BLaER1 (cell line): ENCODE data around the gene HIP1R.

ENCODE experiments used
- H3K27ac ChIP-seq: shearing (Covaris generic); formaldehyde crosslinking; 2 replicates; pipeline ENCODE4 v1.8.1; 2022
- H3K27me3 ChIP-seq: shearing (Covaris generic); formaldehyde crosslinking; 2 replicates; pipeline ENCODE4 v1.8.1; 2022
- H3K36me3 ChIP-seq: shearing (Covaris generic); formaldehyde crosslinking; 2 replicates; pipeline ENCODE4 v1.8.1; 2022
- H3K4me1 ChIP-seq: shearing (Covaris generic); formaldehyde crosslinking; 2 replicates; pipeline ENCODE4 v1.8.1; 2022
- H3K4me2 ChIP-seq: shearing (Covaris generic); formaldehyde crosslinking; 2 replicates; pipeline ENCODE4 v1.8.1; 2022
- H3K4me3 ChIP-seq: shearing (Covaris generic); formaldehyde crosslinking; 2 replicates; pipeline ENCODE4 v1.8.1; 2022
- H3K9ac ChIP-seq: shearing (Covaris generic); formaldehyde crosslinking; 2 replicates; pipeline ENCODE4 v1.8.1; 2022
- H3K9me3 ChIP-seq: shearing (Covaris generic); formaldehyde crosslinking; 2 replicates; pipeline ENCODE4 v1.8.1; 2022
- H4K20me1 ChIP-seq: shearing (Covaris generic); formaldehyde crosslinking; 2 replicates; pipeline ENCODE4 v1.8.1; 2022
- Cebpa-rat ChIP-seq: shearing (Covaris generic); IDR thresholded peaks from 2 replicates; pipeline ENCODE4 v1.8.1; 2022

HIP1R gene

DNA sequence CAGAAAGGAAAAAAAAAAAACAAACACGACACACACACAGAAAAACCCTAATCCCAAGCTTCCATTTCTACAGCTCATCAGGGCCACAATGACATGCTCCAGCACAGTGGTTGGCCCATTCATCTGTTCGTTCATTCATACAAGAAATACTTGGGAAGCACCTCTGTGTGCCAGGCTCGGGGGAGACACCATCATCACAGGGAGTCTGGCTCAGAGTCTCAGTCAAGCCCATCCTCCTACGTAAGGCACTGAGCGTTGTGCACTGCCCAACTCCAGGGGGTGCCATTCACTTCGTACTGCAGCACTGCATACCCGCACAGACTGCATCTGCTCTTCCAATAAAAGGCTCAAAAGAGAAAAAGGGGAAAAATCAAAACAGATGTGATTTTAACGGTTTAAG is 45.4 kb downstream of the HIP1R start:
- no peak for TF ChIP-seq Cebpa-rat
- peak overlapping the region; percentile 66 for H3K27ac ChIP-seq

GRCh38 chr12:122882908-122883558 is 47.8 kb downstream of the HIP1R start:
- peaks cover 85% of the 10 kb centered on the region for H4K20me1 ChIP-seq
- no peaks in the 10 kb centered on the region for H3K9me3 ChIP-seq
- H3K27ac ChIP-seq, result peak overlapping the region; percentile 70
- no peaks in the 10 kb centered on the region for H3K27me3 ChIP-seq
- peaks cover 99% of the 10 kb centered on the region for H3K4me1 ChIP-seq
- H3K4me3 ChIP-seq, result peak overlapping the region; percentile 38
- peak overlapping the region; percentile 65 for H3K9ac ChIP-seq
- TF ChIP-seq Cebpa-rat, result no peak
- H3K4me2 ChIP-seq, result peak overlapping the region; percentile 96
- H3K36me3 ChIP-seq, result 0 out of 2 replicates have a peak, but pooled peaks cover 22% of the 10 kb centered on the region

More for the DNA sequence above, 45.4 kb downstream of the HIP1R start:
- no peaks in the 10 kb centered on the region for H3K9me3 ChIP-seq
- H3K4me1 ChIP-seq, result peaks cover 99% of the 10 kb centered on the region
- peak overlapping the region; percentile 52; the same call in 1 of the 2 replicates for H3K9ac ChIP-seq
- peaks cover 89% of the 10 kb centered on the region for H4K20me1 ChIP-seq
- peak overlapping the region; percentile 96 for H3K4me2 ChIP-seq
- no peaks in the 10 kb centered on the region for H3K27me3 ChIP-seq
- H3K4me3 ChIP-seq, result no peak overlapping the region
- 0 out of 2 replicates have a peak, but pooled peaks cover 27% of the 10 kb centered on the region for H3K36me3 ChIP-seq

DNA sequence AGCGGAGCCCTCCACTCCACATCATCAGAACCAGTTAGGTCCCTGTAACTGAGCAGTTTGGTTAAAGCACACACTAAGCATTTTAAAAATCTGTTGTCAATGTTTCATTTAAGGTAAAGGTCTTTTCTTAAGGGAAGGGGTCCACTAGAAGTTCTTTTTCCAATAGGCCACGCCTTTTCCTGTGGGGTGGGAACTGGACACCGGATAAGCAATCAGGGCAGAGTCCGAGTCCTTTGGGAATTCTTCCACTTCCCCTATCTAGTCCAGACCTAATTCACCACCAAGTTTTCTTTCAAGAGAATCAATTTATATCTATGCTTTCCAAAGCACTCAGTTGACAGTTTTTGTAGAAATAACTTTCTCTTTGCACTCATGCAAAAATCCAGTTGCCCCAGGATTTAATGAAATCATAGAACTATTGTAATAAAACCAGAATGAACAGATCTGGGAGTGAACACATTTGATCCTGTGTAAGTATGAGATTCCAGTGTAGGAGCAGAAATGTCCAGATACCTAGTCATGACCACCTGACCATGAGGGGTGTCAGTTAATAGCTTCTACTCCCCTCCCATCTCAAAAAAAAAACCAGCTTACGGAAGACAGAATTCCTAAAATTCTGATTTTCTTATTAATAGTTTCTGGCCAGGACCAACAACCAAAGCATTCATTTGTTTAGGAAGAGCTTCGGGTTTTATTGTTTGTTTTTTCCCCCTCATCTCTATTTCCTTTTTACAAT is 49.0 kb downstream of the HIP1R start:
- Histone ChIP-seq H3K4me2 (peak overlapping the region; percentile 96), H3K27ac (peak overlapping the region; percentile 70), H3K4me3 (0 out of 2 replicates have a peak overlapping the region, but pooled peaks have one; percentile 9), H3K27me3 (no peaks in the 10 kb centered on the region), H3K9me3 (no peaks in the 10 kb centered on the region), H3K9ac (no peak overlapping the region; the same call in 1 of the 2 replicates), H4K20me1 (peaks cover 83% of the 10 kb centered on the region), H3K36me3 (0 out of 2 replicates have a peak, but pooled peaks cover 11% of the 10 kb centered on the region), H3K4me1 (peaks cover 99% of the 10 kb centered on the region)
- no peak for TF ChIP-seq Cebpa-rat

DNA sequence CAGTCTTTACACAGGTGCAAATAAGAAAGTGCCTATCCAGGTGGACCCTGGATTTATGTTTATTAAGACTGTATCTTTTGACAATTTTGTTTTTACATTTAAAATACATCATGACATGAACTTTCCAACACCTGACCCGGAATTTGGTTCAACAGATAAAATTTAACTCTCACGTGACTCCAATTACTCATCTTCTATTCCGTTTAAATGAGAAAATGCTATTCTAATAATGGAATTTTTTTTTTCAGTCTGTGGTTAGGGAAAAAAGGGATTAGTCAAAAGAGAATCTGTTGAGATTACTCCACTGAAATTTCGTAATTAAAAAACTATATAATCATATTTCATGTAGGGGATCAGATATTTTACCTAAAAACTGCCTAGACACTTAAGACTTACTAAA is 49.6 kb downstream of the HIP1R start:
- Histone ChIP-seq H3K27ac (peak overlapping the region; percentile 70; the same call in 1 of the 2 replicates), H3K9ac (no peak overlapping the region), H3K4me2 (peak overlapping the region; percentile 96), H3K4me3 (0 out of 2 replicates have a peak overlapping the region, but pooled peaks have one; percentile 9), H4K20me1 (peaks cover 82% of the 10 kb centered on the region), H3K27me3 (no peaks in the 10 kb centered on the region), H3K4me1 (peaks cover 99% of the 10 kb centered on the region), H3K36me3 (0 out of 2 replicates have a peak, but pooled peaks cover 5% of the 10 kb centered on the region), H3K9me3 (no peaks in the 10 kb centered on the region)
- no peak for TF ChIP-seq Cebpa-rat

GRCh38 chr12:122886161-122886560 is 50.9 kb downstream of the HIP1R start:
- H3K4me2 ChIP-seq, result peak overlapping the region; percentile 96
- no peaks in the 10 kb centered on the region for H3K9me3 ChIP-seq
- peak overlapping the region; percentile 27; the same call in 1 of the 2 replicates for H3K4me3 ChIP-seq
- H4K20me1 ChIP-seq, result peaks cover 82% of the 10 kb centered on the region
- H3K36me3 ChIP-seq, result no peaks in the 10 kb centered on the region
- TF ChIP-seq Cebpa-rat, result no peak
- peak overlapping the region; percentile 71 for H3K27ac ChIP-seq
- H3K4me1 ChIP-seq, result peaks cover 99% of the 10 kb centered on the region
- H3K9ac ChIP-seq, result peak overlapping the region; percentile 41; the same call in 1 of the 2 replicates
- no peaks in the 10 kb centered on the region for H3K27me3 ChIP-seq

DNA sequence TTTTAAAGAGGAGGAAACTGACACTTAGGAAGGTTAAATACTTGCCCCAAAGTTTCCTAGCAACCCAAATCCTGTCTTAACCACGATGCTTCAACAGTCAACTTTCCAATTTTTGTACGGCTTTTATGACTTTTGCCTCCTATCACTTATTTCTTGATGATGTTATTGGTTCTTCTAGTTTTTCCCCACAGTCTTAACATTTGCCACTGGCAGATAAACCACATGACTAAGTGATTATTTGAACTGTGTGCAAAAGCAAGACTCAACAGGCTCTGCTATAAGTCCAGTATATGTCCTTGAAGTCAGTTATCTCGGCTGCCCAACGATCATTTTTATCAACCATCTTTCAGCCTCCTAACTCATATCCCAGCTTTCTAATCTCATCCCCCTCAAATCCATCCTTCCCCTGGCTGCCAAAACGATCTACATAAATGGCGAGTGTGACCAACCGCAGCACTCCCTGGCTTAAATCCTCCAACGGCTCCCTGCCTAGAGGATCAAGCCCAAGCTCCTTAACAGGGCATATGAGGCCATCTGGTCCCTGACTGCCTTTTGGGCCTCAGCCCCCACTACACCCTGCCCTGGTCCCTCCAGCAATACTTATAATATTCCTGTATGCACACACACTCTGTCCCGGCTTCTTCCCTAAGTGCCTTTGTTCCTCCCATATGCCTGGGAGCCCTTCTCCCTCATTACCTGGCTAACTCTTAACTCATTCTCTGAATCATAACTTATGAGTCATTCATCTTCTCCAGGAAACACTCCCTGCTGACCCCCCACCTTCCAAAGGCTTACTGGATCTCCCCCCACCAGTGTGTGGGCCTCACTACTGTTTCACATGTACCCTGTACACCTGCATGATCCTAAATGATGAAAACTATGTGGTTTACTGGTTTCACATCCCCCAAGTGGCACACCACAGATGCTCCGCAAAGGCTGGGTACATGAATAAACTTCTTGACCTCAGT is 51.9 kb downstream of the HIP1R start:
- Histone ChIP-seq H3K36me3 (no peaks in the 10 kb centered on the region), H4K20me1 (peaks cover 82% of the 10 kb centered on the region), H3K4me1 (peaks cover 99% of the 10 kb centered on the region), H3K27ac (peak overlapping the region; percentile 71), H3K9me3 (no peaks in the 10 kb centered on the region), H3K4me2 (peak overlapping the region; percentile 96), H3K4me3 (peak overlapping the region; percentile 46; the same call in 1 of the 2 replicates), H3K9ac (peak overlapping the region; percentile 47; the same call in 1 of the 2 replicates), H3K27me3 (no peaks in the 10 kb centered on the region)
- TF ChIP-seq Cebpa-rat, result no peak

- no peak for TF ChIP-seq Cebpa-rat
- Histone ChIP-seq H3K36me3 (0 out of 2 replicates have a peak, but pooled peaks cover 4% of the 10 kb centered on the region), H3K27me3 (no peaks in the 10 kb centered on the region), H3K4me3 (peak overlapping the region; percentile 46; the same call in 1 of the 2 replicates), H3K4me1 (peaks cover 99% of the 10 kb centered on the region), H3K9ac (peak overlapping the region; percentile 47; the same call in 1 of the 2 replicates), H3K9me3 (no peaks in the 10 kb centered on the region), H3K4me2 (peak overlapping the region; percentile 96), H4K20me1 (peaks cover 82% of the 10 kb centered on the region), H3K27ac (peak overlapping the region; percentile 71)
Observed at GRCh38 chr12:122887819-122888212, 52.6 kb downstream of the HIP1R start.

DNA sequence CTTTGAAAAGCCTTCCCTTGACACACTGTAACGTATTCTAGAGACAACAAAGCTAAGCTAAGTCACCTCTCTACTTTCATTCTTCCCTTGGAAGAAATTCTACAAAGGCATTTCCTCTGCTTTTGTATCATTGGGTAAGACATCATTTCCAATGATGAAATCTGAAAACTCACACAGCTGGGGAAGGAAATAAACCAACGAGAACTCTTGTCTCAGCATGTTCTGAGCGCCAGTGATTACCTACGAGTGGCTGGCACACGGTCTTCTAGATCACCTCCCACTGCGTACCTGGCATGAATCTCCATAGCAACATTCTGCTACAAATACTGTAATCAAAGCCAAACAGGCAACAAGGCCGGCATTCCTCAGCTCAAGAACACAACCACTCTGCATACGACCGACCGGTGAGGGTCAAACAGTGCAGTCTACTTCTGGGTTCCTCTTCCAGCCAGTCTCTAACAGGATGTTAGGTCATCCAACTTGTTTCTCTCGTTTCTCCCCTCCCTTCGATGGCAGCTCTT is 53.0 kb downstream of the HIP1R start:
- Histone ChIP-seq H3K27ac (peak overlapping the region; percentile 71), H3K36me3 (0 out of 2 replicates have a peak, but pooled peaks cover 9% of the 10 kb centered on the region), H3K9me3 (no peaks in the 10 kb centered on the region), H3K4me3 (peak overlapping the region; percentile 46; the same call in 1 of the 2 replicates), H3K4me1 (peaks cover 99% of the 10 kb centered on the region), H3K27me3 (no peaks in the 10 kb centered on the region), H4K20me1 (peaks cover 82% of the 10 kb centered on the region), H3K4me2 (peak overlapping the region; percentile 96), H3K9ac (peak overlapping the region; percentile 47; the same call in 1 of the 2 replicates)
- TF ChIP-seq Cebpa-rat, result no peak
